Measurements from ENCODE around the gene SLC2A4.

GRCh38 chr17:7308625-7309433 lies 27.3 kb downstream of the SLC2A4 start:
- no peak for TF ChIP-seq CTCF (IDR thresholded peaks at IDR 0.05)
- no peak for TF ChIP-seq EP300 (IDR thresholded peaks at IDR 0.05)
